Measurements from ENCODE around the gene HDAC5. TPM values are rescaled to one million over a fixed set of nuclear protein-coding genes. Genes with fewer than 3 reads are reported as not detected.

The HDAC5 gene
- total and polyA plus RNA-seq, 4 donors: 29.6 to 77.4 (median 36.4) TPM

GRCh38 chr17:44117351-44117750 lies 6.1 kb downstream of the HDAC5 start:
- peaks cover 4 to 28% (median 21%) of the 10 kb centered on the region in 5 donors for H3K4me1 ChIP-seq (ENCODE audit: control insufficient read depth in 5 of 5, insufficient read depth in 5 of 5, low read length in 5 of 5)

GRCh38 chr17:44115585-44116415 lies 7.6 kb downstream of the HDAC5 start:
- WGBS, 2 donors: 61 to 70% methylated on average over 11 of the region's 11 CpGs
- peaks cover 0 to 25% (median 4%) of the 10 kb centered on the region in 4 donors for H3K36me3 ChIP-seq (ENCODE audit: control insufficient read depth in 4 of 4, insufficient read depth in 4 of 4, low read length in 4 of 4)
- no peaks in the 10 kb centered on the region for H3K9me3 ChIP-seq (ENCODE audit: control insufficient read depth in 4 of 4, insufficient read depth in 3 of 4, low read length in 3 of 4)
- no peaks in the 10 kb centered on the region for H3K27me3 ChIP-seq (ENCODE audit: control insufficient read depth in 3 of 3, insufficient read depth in 3 of 3, low read length in 2 of 3)
- DNase-seq: peak; percentile 54 to 63 (median 60)
- no peak overlapping the region for H3K4me3 ChIP-seq
- H3K9ac ChIP-seq (ENCODE audit: insufficient read depth in 1 of 2, low read length in 2 of 2): no peak overlapping the region
- H3K4me1 ChIP-seq (ENCODE audit: control insufficient read depth in 5 of 5, insufficient read depth in 5 of 5, low read length in 5 of 5): peaks cover 9 to 33% (median 21%) of the 10 kb centered on the region in 5 donors
- H3K27ac ChIP-seq (ENCODE audit: low read depth in 1 of 2, low read length in 1 of 2): no peak overlapping the region
- TF ChIP-seq, protein P1, sequence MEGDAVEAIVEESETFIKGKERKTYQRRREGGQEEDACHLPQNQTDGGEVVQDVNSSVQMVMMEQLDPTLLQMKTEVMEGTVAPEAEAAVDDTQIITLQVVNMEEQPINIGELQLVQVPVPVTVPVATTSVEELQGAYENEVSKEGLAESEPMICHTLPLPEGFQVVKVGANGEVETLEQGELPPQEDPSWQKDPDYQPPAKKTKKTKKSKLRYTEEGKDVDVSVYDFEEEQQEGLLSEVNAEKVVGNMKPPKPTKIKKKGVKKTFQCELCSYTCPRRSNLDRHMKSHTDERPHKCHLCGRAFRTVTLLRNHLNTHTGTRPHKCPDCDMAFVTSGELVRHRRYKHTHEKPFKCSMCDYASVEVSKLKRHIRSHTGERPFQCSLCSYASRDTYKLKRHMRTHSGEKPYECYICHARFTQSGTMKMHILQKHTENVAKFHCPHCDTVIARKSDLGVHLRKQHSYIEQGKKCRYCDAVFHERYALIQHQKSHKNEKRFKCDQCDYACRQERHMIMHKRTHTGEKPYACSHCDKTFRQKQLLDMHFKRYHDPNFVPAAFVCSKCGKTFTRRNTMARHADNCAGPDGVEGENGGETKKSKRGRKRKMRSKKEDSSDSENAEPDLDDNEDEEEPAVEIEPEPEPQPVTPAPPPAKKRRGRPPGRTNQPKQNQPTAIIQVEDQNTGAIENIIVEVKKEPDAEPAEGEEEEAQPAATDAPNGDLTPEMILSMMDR (IDR thresholded peaks at IDR 0.05; ENCODE audit: control extremely low read depth, extremely low read depth): no peak
- ATAC-seq (ENCODE audit: insufficient read depth, low FRiP score): no peak

More at GRCh38 chr17:44117351-44117750, 6.1 kb downstream of the HDAC5 start:
- no peak for DNase-seq
- Histone ChIP-seq H3K27me3 (ENCODE audit: control insufficient read depth in 3 of 3, insufficient read depth in 3 of 3, low read length in 2 of 3) (no peaks in the 10 kb centered on the region), H3K36me3 (ENCODE audit: control insufficient read depth in 4 of 4, insufficient read depth in 4 of 4, low read length in 4 of 4) (peaks cover 0 to 25% (median 4%) of the 10 kb centered on the region in 4 donors), H3K4me3 (no peak overlapping the region), H3K27ac (ENCODE audit: low read depth in 1 of 2, low read length in 1 of 2) (no peak overlapping the region), H3K9me3 (ENCODE audit: control insufficient read depth in 4 of 4, insufficient read depth in 3 of 4, low read length in 3 of 4) (no peaks in the 10 kb centered on the region), H3K9ac (ENCODE audit: insufficient read depth in 1 of 2, low read length in 2 of 2) (no peak overlapping the region)
- no peak for ATAC-seq (ENCODE audit: insufficient read depth, low FRiP score)
- TF ChIP-seq, protein P1 (IDR thresholded peaks at IDR 0.05; ENCODE audit: control extremely low read depth, extremely low read depth): no peak
- WGBS, 2 donors: 79 to 84% methylated on average over 18 of the region's 18 CpGs

DNA sequence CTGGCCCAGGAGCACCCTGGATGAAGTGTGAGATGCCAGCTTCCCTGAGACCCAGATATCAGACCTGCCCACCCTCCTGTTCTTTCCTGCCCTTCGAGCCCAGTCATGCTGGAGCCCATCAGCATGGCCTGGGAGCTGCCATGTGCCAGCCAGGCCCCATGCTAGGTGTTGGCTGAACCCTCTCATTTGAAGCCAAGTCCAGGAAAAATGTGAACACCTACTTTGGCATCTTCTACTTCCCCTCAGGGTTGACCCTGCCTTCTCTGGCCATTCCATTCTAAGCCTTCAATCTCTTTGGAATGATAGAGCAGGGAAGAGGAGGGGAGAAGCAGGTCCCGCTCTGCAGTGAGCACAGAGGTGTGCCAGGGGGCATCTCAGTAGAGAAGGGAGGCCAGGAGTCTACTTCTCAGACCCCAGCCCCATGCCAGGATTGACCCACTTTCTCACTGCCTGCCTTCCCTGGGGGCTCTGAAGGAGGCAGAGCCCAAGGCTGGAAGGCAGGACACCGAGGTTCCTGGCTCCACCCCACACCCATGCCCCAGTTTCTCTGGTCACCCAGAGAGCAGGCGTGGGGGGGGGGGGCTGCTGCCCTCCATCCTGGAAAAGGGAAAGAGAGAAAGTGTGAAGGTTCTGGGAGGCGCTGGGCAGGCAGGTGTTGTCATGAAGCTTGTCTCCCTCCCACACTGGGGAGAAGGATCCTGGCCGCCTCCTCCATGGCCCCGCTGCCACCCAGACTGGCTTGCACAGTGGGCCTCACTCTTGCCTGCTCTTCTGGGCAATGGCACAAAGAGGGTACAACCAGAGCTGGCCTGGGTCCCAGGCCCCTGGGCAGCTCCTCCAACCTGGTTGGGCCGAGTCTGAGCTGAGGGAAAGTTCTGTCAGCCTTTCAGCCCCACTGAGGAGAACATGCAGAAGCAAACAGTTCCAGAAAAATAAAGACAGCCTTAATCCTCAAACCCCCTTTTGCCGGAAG lies 9.3 kb downstream of the HDAC5 start:
- peaks cover 0 to 30% (median 4%) of the 10 kb centered on the region in 4 donors for H3K36me3 ChIP-seq (ENCODE audit: control insufficient read depth in 4 of 4, insufficient read depth in 4 of 4, low read length in 4 of 4)
- WGBS, 2 donors: 92 to 93% methylated on average over 9 of the region's 9 CpGs
- ATAC-seq (ENCODE audit: insufficient read depth, low FRiP score) (no peak), DNase-seq (no peak)
- H3K4me3 ChIP-seq: no peak overlapping the region
- no peak overlapping the region for H3K27ac ChIP-seq (ENCODE audit: low read depth in 1 of 2, low read length in 1 of 2)
- H3K27me3 ChIP-seq (ENCODE audit: control insufficient read depth in 3 of 3, insufficient read depth in 3 of 3, low read length in 2 of 3): no peaks in the 10 kb centered on the region
- H3K4me1 ChIP-seq (ENCODE audit: control insufficient read depth in 5 of 5, insufficient read depth in 5 of 5, low read length in 5 of 5): peaks cover 13 to 44% (median 33%) of the 10 kb centered on the region in 5 donors
- TF ChIP-seq, protein P1 (IDR thresholded peaks at IDR 0.05; ENCODE audit: control extremely low read depth, extremely low read depth): no peak
- no peak overlapping the region for H3K9ac ChIP-seq (ENCODE audit: insufficient read depth in 1 of 2, low read length in 2 of 2)
- H3K9me3 ChIP-seq (ENCODE audit: control insufficient read depth in 4 of 4, insufficient read depth in 3 of 4, low read length in 3 of 4): no peaks in the 10 kb centered on the region

Measured in lung (tissue), 12 donors.